Lung (tissue), 13 donors: ENCODE measurements around the gene GDF15. TPM values are rescaled to one million over a fixed set of nuclear protein-coding genes. Genes with fewer than 3 reads are reported as not detected.

ENCODE experiments used
- ATAC-seq: fragments of 200-7000 bp; cut with Tn5 transposase; one replicate; pipeline ENCODE4 v1.9.1; 2020; ENCODE audit warnings: moderate number of reproducible peaks; ENCODE audit not compliant: insufficient read depth, low FRiP score
- DNase-seq, 3 donors: peaks; one replicate each; pipeline ENCODE4 v3.0.0-alpha.2; 2013 to 2017
- H3K27ac ChIP-seq, 2 donors: one replicate each; pipeline ENCODE4 v1.5.1; 2013; ENCODE audit warnings: mild to moderate bottlenecking in 2 of 2, moderate library complexity in 2 of 2, control low read depth in 1 of 2, inconsistent platforms in 1 of 2, low read depth in 1 of 2, low read length in 1 of 2
- H3K27me3 ChIP-seq, 3 donors: one replicate each; pipeline ENCODE4 v1.5.1; 2013; ENCODE audit warnings: low read length in 2 of 3; ENCODE audit not compliant: control insufficient read depth in 3 of 3, insufficient read depth in 3 of 3
- H3K36me3 ChIP-seq, 4 donors: one replicate each; pipeline ENCODE4 v1.5.1; 2013; ENCODE audit warnings: low read length in 4 of 4, mild to moderate bottlenecking in 1 of 4, moderate library complexity in 1 of 4; ENCODE audit not compliant: control insufficient read depth in 4 of 4, insufficient read depth in 4 of 4
- H3K4me1 ChIP-seq, 5 donors: one replicate each; pipeline ENCODE4 v1.5.1; 2013; ENCODE audit warnings: low read length in 5 of 5, mild to moderate bottlenecking in 2 of 5, moderate library complexity in 1 of 5; ENCODE audit not compliant: control insufficient read depth in 5 of 5, insufficient read depth in 5 of 5
- H3K4me3 ChIP-seq: one replicate; pipeline ENCODE4 v1.5.1; 2013; ENCODE audit warnings: mild to moderate bottlenecking, control low read depth, moderate library complexity
- H3K9ac ChIP-seq, 2 donors: one replicate each; pipeline ENCODE4 v1.5.1; 2013; ENCODE audit warnings: low read length in 2 of 2, control low read depth in 1 of 2; ENCODE audit not compliant: insufficient read depth in 1 of 2
- H3K9me3 ChIP-seq, 4 donors: one replicate each; pipeline ENCODE4 v1.5.1; 2013; ENCODE audit warnings: low read length in 3 of 4, mild to moderate bottlenecking in 1 of 4, moderate library complexity in 1 of 4; ENCODE audit not compliant: control insufficient read depth in 4 of 4, insufficient read depth in 3 of 4
- WGBS, 2 donors: extraction: QIAGEN DNeasy Blood & Tissue Kit; methylation state at CpG; one replicate each; pipeline ENCODE4 v1.1.7; 2013; 5-methylcytosine and 5-hydroxymethylcytosine counted together
- polyA plus RNA-seq, 2 donors: library from polyadenylated mRNA; stranded (reverse); fragments of 200-250 nt; gene quantifications; one replicate each; pipeline ENCODE4 v1.2.1, GENCODE V29; 2013
- small RNA-seq: library from RNA; depleted of rRNA; stranded (forward); fragments of <200 nt; gene quantifications from one replicate; pipeline ENCODE3, GENCODE V24; 2014; ENCODE audit warnings: low replicate concordance
- total RNA-seq, 2 donors: library from RNA; depleted of rRNA in 1 of 2; stranded (reverse); fragments of >200 nt in 1 of 2; gene quantifications; one replicate each; pipeline ENCODE4 v1.2.1, GENCODE V29; 2014 to 2021
- TF ChIP-seq, protein P1 (sequence below): IDR thresholded peaks from 2 replicates; pipeline ENCODE4 v1.5.1; 2012; ENCODE audit warnings: mild to moderate bottlenecking; ENCODE audit errors: control extremely low read depth, extremely low read depth
- donor health status: control.
- donor health status: control.
- donor health status: Bipolar disorder and iron deficiency.
- donor health status: healthy.
- donor health status: DM: yes; HTN: yes; CAD: no.

The GDF15 gene
- total and polyA plus RNA-seq, 4 donors = 45.4 to 119 (median 56.8) TPM

DNA sequence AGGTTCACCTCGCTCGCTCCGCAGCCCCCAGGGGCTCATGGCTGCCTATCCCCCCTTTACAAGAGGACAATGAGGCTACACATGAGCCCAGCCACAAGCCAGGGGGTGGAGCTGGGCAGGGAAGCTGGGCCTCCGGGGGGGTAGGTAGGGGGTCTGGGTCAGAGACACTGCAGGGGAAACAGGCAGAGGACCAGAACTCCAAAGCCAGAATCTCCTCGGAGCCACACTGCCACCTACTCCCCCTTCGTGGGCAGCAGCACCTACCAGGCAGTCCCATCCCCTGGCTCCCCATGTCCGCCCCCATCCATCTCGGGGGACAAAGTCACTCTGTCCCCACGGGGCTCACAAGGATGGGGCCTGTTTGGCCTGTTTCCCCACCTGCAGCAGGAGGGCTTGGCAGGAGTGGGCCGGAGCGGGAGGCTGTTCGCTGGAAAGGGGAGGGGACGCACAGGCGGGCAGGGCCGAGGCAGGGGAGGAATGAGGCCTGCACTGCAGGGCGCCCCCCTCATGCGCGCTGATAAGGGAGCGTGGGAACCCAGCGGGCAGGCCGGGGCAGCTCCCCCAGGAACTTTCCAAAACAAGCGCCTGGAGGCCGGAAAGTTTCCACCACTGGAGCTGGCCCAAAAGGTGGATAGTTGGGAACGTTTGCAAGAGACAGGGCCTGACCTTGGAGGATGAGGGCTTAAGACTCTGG is 52.5 kb downstream of the GDF15 start:
- 28 to 37% methylated on average over 21 to 24 of the region's 24 CpGs for WGBS, 2 donors
- no peaks in the 10 kb centered on the region for H3K27me3 ChIP-seq
- no peak overlapping the region for H3K4me3 ChIP-seq
- no peaks in the 10 kb centered on the region for H3K9me3 ChIP-seq
- H3K4me1 ChIP-seq = peaks cover 0 to 27% (median 18%) of the 10 kb centered on the region in 5 donors
- H3K36me3 ChIP-seq = peaks cover 0 to 8% (median 0%) of the 10 kb centered on the region in 4 donors
- peak overlapping the region in 1 of 2 donors; percentile 49 for H3K9ac ChIP-seq
- TF ChIP-seq, protein P1, sequence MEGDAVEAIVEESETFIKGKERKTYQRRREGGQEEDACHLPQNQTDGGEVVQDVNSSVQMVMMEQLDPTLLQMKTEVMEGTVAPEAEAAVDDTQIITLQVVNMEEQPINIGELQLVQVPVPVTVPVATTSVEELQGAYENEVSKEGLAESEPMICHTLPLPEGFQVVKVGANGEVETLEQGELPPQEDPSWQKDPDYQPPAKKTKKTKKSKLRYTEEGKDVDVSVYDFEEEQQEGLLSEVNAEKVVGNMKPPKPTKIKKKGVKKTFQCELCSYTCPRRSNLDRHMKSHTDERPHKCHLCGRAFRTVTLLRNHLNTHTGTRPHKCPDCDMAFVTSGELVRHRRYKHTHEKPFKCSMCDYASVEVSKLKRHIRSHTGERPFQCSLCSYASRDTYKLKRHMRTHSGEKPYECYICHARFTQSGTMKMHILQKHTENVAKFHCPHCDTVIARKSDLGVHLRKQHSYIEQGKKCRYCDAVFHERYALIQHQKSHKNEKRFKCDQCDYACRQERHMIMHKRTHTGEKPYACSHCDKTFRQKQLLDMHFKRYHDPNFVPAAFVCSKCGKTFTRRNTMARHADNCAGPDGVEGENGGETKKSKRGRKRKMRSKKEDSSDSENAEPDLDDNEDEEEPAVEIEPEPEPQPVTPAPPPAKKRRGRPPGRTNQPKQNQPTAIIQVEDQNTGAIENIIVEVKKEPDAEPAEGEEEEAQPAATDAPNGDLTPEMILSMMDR = no peak
- no peak overlapping the region for H3K27ac ChIP-seq
- no peak for ATAC-seq
- DNase-seq = peak; percentile 52 to 76 (median 63)

Small RNA genes within 50 kb of the gene (small RNA-seq; reads per million reads assigned to genes)
- not detected for gene MIR3189

Other genes with a start within 250 kb of the GDF15 start
- gene PIK3R2, start 233.0 kb upstream of the GDF15 start, total RNA-seq = 10 to 100 TPM; 22.3 to 36.2 TPM
- gene PIK3R2, start 233.0 kb upstream of the GDF15 start, polyA plus RNA-seq = 10 to 100 TPM in 1 of 2 donors, 1 to 10 TPM in 1; 7.0 to 18.4 TPM
- 100 to 1,000 TPM; 205 to 612 TPM for gene IFI30, start 212.3 kb upstream of the GDF15 start, total RNA-seq
- 1,000 to 10,000 TPM in 1 of 2 donors, 100 to 1,000 TPM in 1; 440 to 1,883 TPM for gene IFI30, start 212.3 kb upstream of the GDF15 start, polyA plus RNA-seq
- 10 to 100 TPM in 1 of 2 donors, 1 to 10 TPM in 1; 3.2 to 13.7 TPM for gene MPV17L2, start 192.9 kb upstream of the GDF15 start, total RNA-seq
- 10 to 100 TPM; 22.7 to 28.0 TPM for gene MPV17L2, start 192.9 kb upstream of the GDF15 start, polyA plus RNA-seq
- 1 to 10 TPM; 3.1 to 6.7 TPM for gene RAB3A, start 182.1 kb upstream of the GDF15 start, total RNA-seq
- gene RAB3A, start 182.1 kb upstream of the GDF15 start, polyA plus RNA-seq = 1 to 10 TPM; 1.1 to 1.5 TPM
- 10 to 100 TPM in 1 of 2 donors, 1 to 10 TPM in 1; 3.6 to 32.4 TPM for gene PDE4C, start 159.7 kb upstream of the GDF15 start, total RNA-seq
- 1 to 10 TPM in 1 of 2 donors, under 1 TPM in 1; 0.32 to 4.8 TPM for gene PDE4C, start 159.7 kb upstream of the GDF15 start, polyA plus RNA-seq
- gene IQCN, start 111.7 kb upstream of the GDF15 start, total RNA-seq = 1 to 10 TPM; 1.3 to 5.5 TPM
- 1 to 10 TPM in 1 of 2 donors, under 1 TPM in 1; 0.69 to 5.2 TPM for gene IQCN, start 111.7 kb upstream of the GDF15 start, polyA plus RNA-seq
- 100 to 1,000 TPM; 209 to 290 TPM for gene JUND, start 104.5 kb upstream of the GDF15 start, total RNA-seq
- gene JUND, start 104.5 kb upstream of the GDF15 start, polyA plus RNA-seq = 100 to 1,000 TPM; 161 to 204 TPM
- gene LSM4, start 63.1 kb upstream of the GDF15 start, total RNA-seq = 100 to 1,000 TPM in 1 of 2 donors, 10 to 100 TPM in 1; 67.7 to 114 TPM
- 100 to 1,000 TPM; 114 to 217 TPM for gene LSM4, start 63.1 kb upstream of the GDF15 start, polyA plus RNA-seq
- 10 to 100 TPM; 14.0 to 41.6 TPM for gene PGPEP1, start 45.6 kb upstream of the GDF15 start, total RNA-seq
- 10 to 100 TPM; 13.0 to 15.9 TPM for gene PGPEP1, start 45.6 kb upstream of the GDF15 start, polyA plus RNA-seq
- 10 to 100 TPM in 1 of 2 donors, 1 to 10 TPM in 1; 8.5 to 38.0 TPM for gene LRRC25, start 11.5 kb downstream of the GDF15 start, total RNA-seq
- gene LRRC25, start 11.5 kb downstream of the GDF15 start, polyA plus RNA-seq = 100 to 1,000 TPM in 1 of 2 donors, 10 to 100 TPM in 1; 16.1 to 119 TPM
- gene SSBP4, start 33.2 kb downstream of the GDF15 start, total RNA-seq = 10 to 100 TPM; 31.7 to 95.3 TPM
- gene SSBP4, start 33.2 kb downstream of the GDF15 start, polyA plus RNA-seq = 10 to 100 TPM; 60.3 to 84.4 TPM
- gene ISYNA1, start 52.0 kb downstream of the GDF15 start, total RNA-seq = 10 to 100 TPM; 24.9 to 56.7 TPM
- 10 to 100 TPM; 14.7 to 25.1 TPM for gene ISYNA1, start 52.0 kb downstream of the GDF15 start, polyA plus RNA-seq
- 10 to 100 TPM; 17.5 to 23.8 TPM for gene ELL, start 135.9 kb downstream of the GDF15 start, total RNA-seq
- 10 to 100 TPM in 1 of 2 donors, 1 to 10 TPM in 1; 9.3 to 26.8 TPM for gene ELL, start 135.9 kb downstream of the GDF15 start, polyA plus RNA-seq
- 100 to 1,000 TPM; 168 to 225 TPM for gene FKBP8, start 157.4 kb downstream of the GDF15 start, total RNA-seq
- 100 to 1,000 TPM; 235 to 357 TPM for gene FKBP8, start 157.4 kb downstream of the GDF15 start, polyA plus RNA-seq
- gene KXD1, start 171.7 kb downstream of the GDF15 start, total RNA-seq = 10 to 100 TPM; 51.3 to 85.9 TPM
- gene KXD1, start 171.7 kb downstream of the GDF15 start, polyA plus RNA-seq = 100 to 1,000 TPM in 1 of 2 donors, 10 to 100 TPM in 1; 63.7 to 117 TPM
- 100 to 1,000 TPM; 689 to 926 TPM for gene UBA52, start 185.7 kb downstream of the GDF15 start, total RNA-seq
- gene UBA52, start 185.7 kb downstream of the GDF15 start, polyA plus RNA-seq = 1,000 to 10,000 TPM; 1,135 to 1,266 TPM
- 100 to 1,000 TPM in 1 of 2 donors, 10 to 100 TPM in 1; 51.4 to 114 TPM for gene REX1BD, start 202.6 kb downstream of the GDF15 start, total RNA-seq
- 10 to 100 TPM; 73.4 to 92.5 TPM for gene REX1BD, start 202.6 kb downstream of the GDF15 start, polyA plus RNA-seq
- gene CRLF1, start 220.6 kb downstream of the GDF15 start, total RNA-seq = 10 to 100 TPM; 13.3 to 36.9 TPM
- gene CRLF1, start 220.6 kb downstream of the GDF15 start, polyA plus RNA-seq = 10 to 100 TPM; 12.8 to 48.2 TPM
- 1 to 10 TPM; 1.7 to 2.8 TPM for gene TMEM59L, start 226.7 kb downstream of the GDF15 start, total RNA-seq
- 1 to 10 TPM in 1 of 2 donors, under 1 TPM in 1; 0.49 to 1.1 TPM for gene TMEM59L, start 226.7 kb downstream of the GDF15 start, polyA plus RNA-seq